Measurements from ENCODE around the gene HLA-A. TPM values are rescaled to one million over a fixed set of nuclear protein-coding genes. Genes with fewer than 3 reads are reported as not detected.

HLA-A gene

DNA sequence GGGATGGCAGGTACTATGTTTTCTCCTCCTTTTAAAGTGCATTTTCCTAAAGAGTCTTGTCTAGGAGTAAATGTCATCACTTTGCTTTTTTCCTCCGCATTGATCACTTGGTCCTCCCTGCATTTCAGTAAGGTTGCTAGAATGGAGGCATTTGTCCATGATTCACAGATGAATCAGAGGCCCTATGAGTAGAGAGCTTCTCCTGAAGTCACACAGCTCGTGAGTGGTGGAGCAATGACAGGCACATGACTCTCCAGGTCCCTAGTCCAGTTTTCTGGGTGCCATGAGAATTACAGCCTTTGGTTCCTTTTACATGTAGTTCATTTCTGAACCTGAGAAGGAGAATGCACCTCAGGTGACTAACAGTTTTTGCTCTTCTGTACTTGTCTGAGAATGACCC is 50.5 kb downstream of the HLA-A start:
- no peak overlapping the region for H3K4ac ChIP-seq (ENCODE audit: low read depth, low read length)
- H2BK5ac ChIP-seq (ENCODE audit: low read length), result no peak overlapping the region
- H2AK5ac ChIP-seq (ENCODE audit: low read length), result no peak overlapping the region
- H3K56ac ChIP-seq (ENCODE audit: low read length), result no peak overlapping the region
- H3K27ac ChIP-seq (ENCODE audit: low read depth, low read length), result no peak overlapping the region
- H2BK15ac ChIP-seq (replicated peaks; ENCODE audit: low read depth), result no peak overlapping the region
- H3K27me3 ChIP-seq (ENCODE audit: insufficient read depth, low read length, poor library complexity), result no peaks in the 10 kb centered on the region
- H4K8ac ChIP-seq (ENCODE audit: low read depth, low read length), result no peak overlapping the region
- H3K4me1 ChIP-seq (ENCODE audit: control insufficient read depth, low read depth, low read length), result no peaks in the 10 kb centered on the region
- H3K4me3 ChIP-seq (ENCODE audit: low read length), result no peak overlapping the region
- H3K4me2 ChIP-seq (ENCODE audit: low read length), result no peak overlapping the region
- no peaks in the 10 kb centered on the region for H3K79me1 ChIP-seq (ENCODE audit: low read length)
- no peak overlapping the region for H2BK120ac ChIP-seq (ENCODE audit: low read depth, low read length)
- no peak overlapping the region for H3K9ac ChIP-seq (ENCODE audit: low read length)
- no peak overlapping the region for H3K23ac ChIP-seq (ENCODE audit: low read length)
- DNase-seq, result no peak
- H4K5ac ChIP-seq (ENCODE audit: low read length), result no peak overlapping the region
- H3K18ac ChIP-seq (ENCODE audit: low read length), result no peak overlapping the region
- no peaks in the 10 kb centered on the region for H3K79me2 ChIP-seq (ENCODE audit: control insufficient read depth, insufficient read depth, low read length)
- WGBS (ENCODE audit: extremely low coverage, insufficient coverage, low lambda C conversion rate), result no CpG with 5 or more reads among the region's 2 CpGs
- no peaks in the 10 kb centered on the region for H3K36me3 ChIP-seq (ENCODE audit: control insufficient read depth, insufficient read depth, low read length)

DNA sequence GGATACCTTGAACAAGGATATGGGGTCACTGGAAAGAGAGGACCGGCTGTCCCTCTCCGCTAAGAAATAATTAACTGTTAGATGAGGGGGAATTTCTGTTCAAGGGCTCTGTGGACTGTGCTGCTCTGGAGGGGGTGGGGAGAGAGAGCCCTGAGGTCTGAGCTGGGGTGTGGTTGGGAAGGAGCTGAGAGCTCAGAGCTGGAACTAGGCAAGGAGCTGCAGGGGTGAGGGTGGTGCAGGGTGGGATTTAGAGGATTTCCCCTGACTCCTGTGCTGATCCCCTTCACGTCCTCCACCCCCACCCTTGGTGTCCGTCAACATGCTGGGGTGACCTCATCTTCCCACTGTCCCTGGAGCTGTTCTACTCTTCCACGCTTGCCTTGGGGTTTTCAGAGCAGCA is 52.5 kb downstream of the HLA-A start:
- Histone ChIP-seq H3K9ac (ENCODE audit: low read length) (no peak overlapping the region), H2AK5ac (ENCODE audit: low read length) (no peak overlapping the region), H3K4ac (ENCODE audit: low read depth, low read length) (no peak overlapping the region), H3K27ac (ENCODE audit: low read depth, low read length) (no peak overlapping the region), H4K8ac (ENCODE audit: low read depth, low read length) (no peak overlapping the region), H2BK120ac (ENCODE audit: low read depth, low read length) (no peak overlapping the region), H3K23ac (ENCODE audit: low read length) (no peak overlapping the region), H2BK15ac (replicated peaks; ENCODE audit: low read depth) (no peak overlapping the region), H3K4me1 (ENCODE audit: control insufficient read depth, low read depth, low read length) (no peaks in the 10 kb centered on the region), H3K27me3 (ENCODE audit: insufficient read depth, low read length, poor library complexity) (no peaks in the 10 kb centered on the region), H3K79me2 (ENCODE audit: control insufficient read depth, insufficient read depth, low read length) (no peaks in the 10 kb centered on the region), H3K79me1 (ENCODE audit: low read length) (no peaks in the 10 kb centered on the region), H3K36me3 (ENCODE audit: control insufficient read depth, insufficient read depth, low read length) (no peaks in the 10 kb centered on the region), H4K5ac (ENCODE audit: low read length) (no peak overlapping the region), H3K18ac (ENCODE audit: low read length) (no peak overlapping the region), H3K56ac (ENCODE audit: low read length) (no peak overlapping the region), H3K4me3 (ENCODE audit: low read length) (no peak overlapping the region), H3K4me2 (ENCODE audit: low read length) (no peak overlapping the region), H2BK5ac (ENCODE audit: low read length) (no peak overlapping the region)
- DNase-seq, result no peak
- WGBS (ENCODE audit: extremely low coverage, insufficient coverage, low lambda C conversion rate), result no CpG with 5 or more reads among the region's 5 CpGs

DNA sequence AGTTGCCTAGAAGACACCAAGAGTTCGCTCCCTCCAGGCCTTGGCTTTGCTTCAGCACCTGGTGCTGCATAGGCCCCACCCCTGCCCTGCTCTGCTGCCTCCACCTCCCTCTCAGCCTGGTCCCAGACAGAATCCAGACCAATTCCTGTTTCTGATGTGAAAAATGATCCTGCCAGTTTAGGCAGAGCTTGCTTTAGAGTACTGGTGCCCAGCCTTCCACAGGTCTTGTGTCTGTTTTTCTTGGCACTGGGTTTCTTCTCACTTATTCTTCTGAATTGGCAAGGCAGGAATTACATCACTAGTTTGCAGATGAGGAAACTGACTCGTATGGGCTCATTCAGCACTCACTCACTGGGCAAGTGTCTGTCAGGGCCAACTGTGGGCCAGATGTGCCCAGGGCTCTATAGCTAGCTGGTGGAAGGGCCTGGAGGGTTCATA is 53.0 kb downstream of the HLA-A start:
- Histone ChIP-seq H2BK5ac (ENCODE audit: low read length) (no peak overlapping the region), H3K4me1 (ENCODE audit: control insufficient read depth, low read depth, low read length) (no peaks in the 10 kb centered on the region), H2BK15ac (replicated peaks; ENCODE audit: low read depth) (no peak overlapping the region), H3K4me3 (ENCODE audit: low read length) (no peak overlapping the region), H3K56ac (ENCODE audit: low read length) (no peak overlapping the region), H3K9ac (ENCODE audit: low read length) (no peak overlapping the region), H4K8ac (ENCODE audit: low read depth, low read length) (no peak overlapping the region), H2BK120ac (ENCODE audit: low read depth, low read length) (no peak overlapping the region), H3K4ac (ENCODE audit: low read depth, low read length) (no peak overlapping the region), H3K27me3 (ENCODE audit: insufficient read depth, low read length, poor library complexity) (no peaks in the 10 kb centered on the region), H3K79me1 (ENCODE audit: low read length) (no peaks in the 10 kb centered on the region), H3K23ac (ENCODE audit: low read length) (no peak overlapping the region), H3K18ac (ENCODE audit: low read length) (no peak overlapping the region), H2AK5ac (ENCODE audit: low read length) (no peak overlapping the region), H3K4me2 (ENCODE audit: low read length) (no peak overlapping the region), H4K5ac (ENCODE audit: low read length) (no peak overlapping the region), H3K27ac (ENCODE audit: low read depth, low read length) (no peak overlapping the region), H3K36me3 (ENCODE audit: control insufficient read depth, insufficient read depth, low read length) (no peaks in the 10 kb centered on the region), H3K79me2 (ENCODE audit: control insufficient read depth, insufficient read depth, low read length) (no peaks in the 10 kb centered on the region)
- no CpG with 5 or more reads among the region's 2 CpGs for WGBS (ENCODE audit: extremely low coverage, insufficient coverage, low lambda C conversion rate)
- DNase-seq, result no peak

Small RNA genes within 50 kb of the gene (small RNA-seq; reads per million reads assigned to genes)
- gene HLA-U (ENCODE audit: insufficient read depth), result not detected
